Spleen (tissue), 7 donors: ENCODE results near the gene QRFP.

Experiments used
- POLR2AphosphoS5 ChIP-seq, 3 donors: sonication (generic); formaldehyde crosslinking; IDR thresholded peaks; one replicate each; pipeline ENCODE4 v1.5.1; 2017; ENCODE audit warnings: antibody characterized with exemption in 3 of 3
- TF ChIP-seq, protein P1 (sequence below), 11 experiments: fragments of 200-600 bp in 7 of 11; fragments of 450-650 bp in 4 of 11; sonication (generic) in 4 of 11; IDR thresholded peaks in 8 of 11; conservative IDR thresholded peaks in 3 of 11; 1 replicate in 7 of 11; 2 replicates in 4 of 11; pipeline versions ENCODE4 v1.4.0 to v1.8.0; 2016 to 2021; ENCODE audit warnings: antibody characterized with exemption in 11 of 11, inconsistent platforms in 4 of 11, mild to moderate bottlenecking in 1 of 11
- donor health status: DM: no; HTN: no; CAD: no; lungs with moderate emphysema.
- donor health status: DM: no; HTN: no; CAD: no.
- donor health status: DM: no; HTN: no; CAD: no.

DNA sequence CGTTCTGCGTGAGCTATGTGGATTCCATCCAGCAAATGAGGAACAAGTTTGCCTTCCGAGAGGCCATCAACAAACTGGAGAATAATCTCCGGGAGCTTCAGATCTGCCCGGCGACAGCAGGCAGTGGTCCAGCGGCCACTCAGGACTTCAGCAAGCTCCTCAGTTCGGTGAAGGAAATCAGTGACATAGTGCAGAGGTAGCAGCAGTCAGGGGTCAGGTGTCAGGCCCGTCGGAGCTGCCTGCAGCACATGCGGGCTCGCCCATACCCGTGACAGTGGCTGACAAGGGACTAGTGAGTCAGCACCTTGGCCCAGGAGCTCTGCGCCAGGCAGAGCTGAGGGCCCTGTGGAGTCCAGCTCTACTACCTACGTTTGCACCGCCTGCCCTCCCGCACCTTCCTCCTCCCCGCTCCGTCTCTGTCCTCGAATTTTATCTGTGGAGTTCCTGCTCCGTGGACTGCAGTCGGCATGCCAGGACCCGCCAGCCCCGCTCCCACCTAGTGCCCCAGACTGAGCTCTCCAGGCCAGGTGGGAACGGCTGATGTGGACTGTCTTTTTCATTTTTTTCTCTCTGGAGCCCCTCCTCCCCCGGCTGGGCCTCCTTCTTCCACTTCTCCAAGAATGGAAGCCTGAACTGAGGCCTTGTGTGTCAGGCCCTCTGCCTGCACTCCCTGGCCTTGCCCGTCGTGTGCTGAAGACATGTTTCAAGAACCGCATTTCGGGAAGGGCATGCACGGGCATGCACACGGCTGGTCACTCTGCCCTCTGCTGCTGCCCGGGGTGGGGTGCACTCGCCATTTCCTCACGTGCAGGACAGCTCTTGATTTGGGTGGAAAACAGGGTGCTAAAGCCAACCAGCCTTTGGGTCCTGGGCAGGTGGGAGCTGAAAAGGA is 10.9 kb downstream of the QRFP start:
- TF ChIP-seq, protein P1, sequence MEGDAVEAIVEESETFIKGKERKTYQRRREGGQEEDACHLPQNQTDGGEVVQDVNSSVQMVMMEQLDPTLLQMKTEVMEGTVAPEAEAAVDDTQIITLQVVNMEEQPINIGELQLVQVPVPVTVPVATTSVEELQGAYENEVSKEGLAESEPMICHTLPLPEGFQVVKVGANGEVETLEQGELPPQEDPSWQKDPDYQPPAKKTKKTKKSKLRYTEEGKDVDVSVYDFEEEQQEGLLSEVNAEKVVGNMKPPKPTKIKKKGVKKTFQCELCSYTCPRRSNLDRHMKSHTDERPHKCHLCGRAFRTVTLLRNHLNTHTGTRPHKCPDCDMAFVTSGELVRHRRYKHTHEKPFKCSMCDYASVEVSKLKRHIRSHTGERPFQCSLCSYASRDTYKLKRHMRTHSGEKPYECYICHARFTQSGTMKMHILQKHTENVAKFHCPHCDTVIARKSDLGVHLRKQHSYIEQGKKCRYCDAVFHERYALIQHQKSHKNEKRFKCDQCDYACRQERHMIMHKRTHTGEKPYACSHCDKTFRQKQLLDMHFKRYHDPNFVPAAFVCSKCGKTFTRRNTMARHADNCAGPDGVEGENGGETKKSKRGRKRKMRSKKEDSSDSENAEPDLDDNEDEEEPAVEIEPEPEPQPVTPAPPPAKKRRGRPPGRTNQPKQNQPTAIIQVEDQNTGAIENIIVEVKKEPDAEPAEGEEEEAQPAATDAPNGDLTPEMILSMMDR (IDR thresholded peaks at IDR 0.05 in 8 of 11, conservative IDR thresholded peaks at IDR 0.05 in 3 of 11): no peak
- TF ChIP-seq POLR2AphosphoS5 (IDR thresholded peaks at IDR 0.05): no peak
